GM23338 (cell line): ENCODE data around the gene HS3ST6. TPM values are rescaled to one million over a fixed set of nuclear protein-coding genes. Genes with fewer than 3 reads are reported as not detected.

Experiments
- ATAC-seq: fragments of 200-7000 bp; cut with Tn5 transposase; 3 replicates; pipeline ENCODE4 v1.9.1; 2020
- DNase-seq: peaks from one replicate; pipeline ENCODE4 v3.0.0-alpha.2; 2015; ENCODE audit warnings: low spot score
- H2AFZ ChIP-seq: fragments of 200-600 bp; sonication (generic); 2 replicates; pipeline ENCODE4 v1.8.0; 2016; ENCODE audit warnings: antibody characterized with exemption, mild to moderate bottlenecking, moderate library complexity
- H3F3A ChIP-seq: fragments of 200-600 bp; sonication (generic); replicated peaks from 2 replicates; pipeline ENCODE4 v1.8.0; 2017; ENCODE audit warnings: antibody characterized with exemption, mixed run types, low read depth
- H3K27ac ChIP-seq: fragments of 200-600 bp; sonication (generic); 2 replicates; pipeline ENCODE4 v1.6.1; 2016; ENCODE audit warnings: low read depth
- H3K27me3 ChIP-seq: fragments of 200-600 bp; sonication (generic); 2 replicates; pipeline ENCODE4 v1.8.0; 2016; ENCODE audit warnings: mild to moderate bottlenecking, mixed run types, moderate library complexity; ENCODE audit not compliant: insufficient read depth
- H3K36me3 ChIP-seq: fragments of 200-600 bp; sonication (generic); 2 replicates; pipeline ENCODE4 v1.8.0; 2016; ENCODE audit warnings: mild to moderate bottlenecking; ENCODE audit not compliant: insufficient read depth
- H3K4me1 ChIP-seq: fragments of 200-600 bp; sonication (generic); 2 replicates; pipeline ENCODE4 v1.8.0; 2016; ENCODE audit warnings: mild to moderate bottlenecking, moderate library complexity; ENCODE audit not compliant: insufficient read depth
- H3K4me2 ChIP-seq: fragments of 200-600 bp; sonication (generic); 2 replicates; pipeline ENCODE4 v1.7.1; 2017; ENCODE audit warnings: mixed run types
- H3K4me3 ChIP-seq: fragments of 200-600 bp; sonication (generic); 2 replicates; pipeline ENCODE4 v1.6.1; 2016; ENCODE audit warnings: mixed run types
- H3K79me2 ChIP-seq: fragments of 200-600 bp; sonication (generic); replicated peaks from 2 replicates; pipeline ENCODE4 v1.8.0; 2017; ENCODE audit warnings: mild to moderate bottlenecking; ENCODE audit not compliant: insufficient read depth
- H3K9me2 ChIP-seq: fragments of 200-600 bp; sonication (generic); 2 replicates; pipeline ENCODE4 v1.8.0; 2017; ENCODE audit not compliant: insufficient read depth
- H4K20me1 ChIP-seq: fragments of 200-600 bp; sonication (generic); replicated peaks from 2 replicates; pipeline ENCODE4 v1.8.0; 2017; ENCODE audit warnings: mild to moderate bottlenecking; ENCODE audit not compliant: insufficient read depth
- H3K27ac Mint-ChIP-seq: 2 replicates; pipeline ENCODE4 v1.8.0; 2020; ENCODE audit warnings: inconsistent platforms, mild to moderate bottlenecking, moderate library complexity, mixed read lengths
- H3K27me3 Mint-ChIP-seq: 3 replicates; pipeline ENCODE4 v1.8.0; 2022; ENCODE audit warnings: low read depth, mild to moderate bottlenecking, moderate library complexity, mixed read lengths, inconsistent platforms; ENCODE audit not compliant: insufficient read depth, poor library complexity
- H3K36me3 Mint-ChIP-seq: 3 replicates; pipeline ENCODE4 v1.8.0; 2021; ENCODE audit warnings: low read depth, mild to moderate bottlenecking, inconsistent platforms, moderate library complexity, mixed read lengths
- H3K4me1 Mint-ChIP-seq: 3 replicates; pipeline ENCODE4 v1.8.0; 2020; ENCODE audit warnings: mild to moderate bottlenecking, inconsistent platforms, mixed read lengths
- H3K4me3 Mint-ChIP-seq: 3 replicates; pipeline ENCODE4 v1.8.0; 2021; ENCODE audit warnings: moderate library complexity, mild to moderate bottlenecking, inconsistent platforms, mixed read lengths
- H3K9me3 Mint-ChIP-seq: 3 replicates; pipeline ENCODE4 v1.8.0; 2020; ENCODE audit warnings: moderate library complexity, mild to moderate bottlenecking, inconsistent platforms, mixed read lengths
- CREB1 ChIP-seq: fragments of 250-450 bp; sonication (Bioruptor Pico); IDR thresholded peaks from 2 replicates; pipeline ENCODE4 v1.5.0; 2020; ENCODE audit warnings: low read depth, mild to moderate bottlenecking, moderate library complexity
- ETS1 ChIP-seq: IDR thresholded peaks from 2 replicates; pipeline ENCODE4 v1.6.1; 2016; ENCODE audit warnings: antibody characterized with exemption
- NANOG ChIP-seq: IDR thresholded peaks from 2 replicates; pipeline ENCODE4 v1.6.1; 2016; ENCODE audit warnings: antibody characterized with exemption, borderline replicate concordance
- POLR2AphosphoS5 ChIP-seq: IDR thresholded peaks from 2 replicates; pipeline ENCODE4 v1.6.1; 2016; ENCODE audit warnings: antibody characterized with exemption, low read depth
- REST ChIP-seq: IDR thresholded peaks from one replicate; pipeline ENCODE4 v1.6.1; 2018; ENCODE audit warnings: antibody characterized with exemption; ENCODE audit not compliant: unreplicated experiment
- ZNF462 ChIP-seq: fragments of 250-450 bp; sonication (Bioruptor Pico); IDR thresholded peaks from 2 replicates; pipeline ENCODE4 v1.5.0; 2020; ENCODE audit warnings: mild to moderate bottlenecking, moderate library complexity
- polyA plus RNA-seq: library from polyadenylated mRNA; unstranded; fragments of >200 nt; fragmentation: Nextera tagmentation; extraction: Ambion mirVana; gene quantifications from 2 replicates; pipeline ENCODE4 v1.2.1, GENCODE V29; 2016
- total RNA-seq: library from RNA; depleted of rRNA; stranded (reverse); fragments of >200 nt; shearing (Covaris generic); gene quantifications from 2 replicates; pipeline ENCODE4 v1.2.3, GENCODE V29; 2014

The HS3ST6 gene
- total and polyA plus RNA-seq, 2 experiments from 2014 or later, result 0.21 TPM; not detected in 1

GRCh38 chr16:1965396-1966001 lies 47.3 kb upstream of the HS3ST6 start (continued):
- no peak for TF ChIP-seq ZNF462 (CRISPR knock-in tag)

GRCh38 chr16:1964506-1965395 lies 46.5 kb upstream of the HS3ST6 start, which contains the start of gene RPS2:
Gene RPS2 (minus strand): TSS chr16:1964826. CDS start chr16:1964625, 201 bp downstream.
- Histone ChIP-seq H3K79me2 (peaks cover 46% of the 10 kb centered on the region), H2AFZ (no peak within 1 kb of the TSS), H3K4me2 (peak within 1 kb of the TSS; percentile 100), H3K4me3 (peak within 1 kb of the TSS; percentile 100), H3F3A (peaks cover 38% of the 10 kb centered on the region), H3K4me1 (peaks cover 38% of the 10 kb centered on the region; the same call in 1 of the 2 replicates), H4K20me1 (peaks cover 27% of the 10 kb centered on the region), H3K36me3 (peaks cover 25% of the 10 kb centered on the region), H3K27me3 (no peaks in the 10 kb centered on the region), H3K9me2 (no peaks in the 10 kb centered on the region), H3K27ac (peak within 1 kb of the TSS; percentile 93)
- Mint-ChIP-seq H3K27me3 (peaks cover 57% of the 10 kb centered on the region), H3K27ac (peak within 1 kb of the TSS; percentile 98), H3K4me3 (peak within 1 kb of the TSS; percentile 91), H3K36me3 (peaks cover 44% of the 10 kb centered on the region), H3K9me3 (peaks cover 8% of the 10 kb centered on the region; the same call in 2 of the 3 replicates), H3K4me1 (peaks cover 33% of the 10 kb centered on the region)
- peak; percentile 41 for TF ChIP-seq REST
- TF ChIP-seq POLR2AphosphoS5, result peak; percentile 99
- peak; percentile 95 for TF ChIP-seq CREB1 (CRISPR knock-in tag)
- peak; percentile 74; the same call in 1 of the 2 replicates for TF ChIP-seq ETS1
- no peak for TF ChIP-seq NANOG
- DNase-seq (peak; percentile 100), ATAC-seq (peak; percentile 65)
